Left forelimb (tissue), 1 donor: Measurements from ENCODE around the gene TAS2R46.
"Not testable (repeated sequence)": the region's sequence is repeated elsewhere in the genome, so short reads cannot be mapped to it uniquely, and the experiment has no call there.

ENCODE experiments used
- DNase-seq: peaks from one replicate; pipeline ENCODE4 v3.0.0-alpha.2; 2018; ENCODE audit warnings: low spot score

Gene TAS2R46

GRCh38 chr12:11033959-11034358, 28.1 kb downstream of the TAS2R46 start:
- not testable (repeated sequence) for DNase-seq

- DNase-seq: no peak
These were observed 30.8 kb downstream of the TAS2R46 start, which contains the start of gene TAS2R31 for GRCh38 chr12:11031307-11031706. TAS2R31 (minus strand) TSS chr12:11031407; CDS start chr12:11031335, 72 bp downstream.

DNA sequence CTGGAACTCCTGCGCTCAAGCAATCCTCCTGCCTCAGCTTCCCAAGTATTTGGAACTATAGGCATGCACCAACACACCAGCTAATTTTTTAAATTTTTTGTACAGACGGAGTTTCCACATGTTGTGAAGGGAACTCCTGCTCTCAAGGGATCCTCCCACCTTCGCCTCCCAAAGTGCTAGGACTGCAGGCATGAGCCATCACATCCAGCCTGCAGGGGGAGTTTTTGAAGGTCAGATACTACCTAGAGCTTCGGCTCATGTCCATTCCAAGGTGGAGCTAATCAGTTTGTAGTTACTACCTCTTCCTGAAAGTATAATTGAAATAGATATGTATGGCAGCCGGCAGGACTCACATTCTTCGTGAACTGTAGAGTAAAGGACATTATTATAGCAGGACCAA, 36.0 kb downstream of the TAS2R46 start:
- no peak for DNase-seq

- no peak for DNase-seq
These were observed 38.7 kb downstream of the TAS2R46 start for GRCh38 chr12:11023387-11023786.

- no peak for DNase-seq
These were observed 39.6 kb downstream of the TAS2R46 start, which contains the start of gene TAS2R19 for GRCh38 chr12:11022520-11022919. TAS2R19 (minus strand) TSS chr12:11022620; CDS start chr12:11022571, 49 bp downstream.

- DNase-seq: no peak
These were observed 45.2 kb downstream of the TAS2R46 start for GRCh38 chr12:11016937-11017336.

DNA sequence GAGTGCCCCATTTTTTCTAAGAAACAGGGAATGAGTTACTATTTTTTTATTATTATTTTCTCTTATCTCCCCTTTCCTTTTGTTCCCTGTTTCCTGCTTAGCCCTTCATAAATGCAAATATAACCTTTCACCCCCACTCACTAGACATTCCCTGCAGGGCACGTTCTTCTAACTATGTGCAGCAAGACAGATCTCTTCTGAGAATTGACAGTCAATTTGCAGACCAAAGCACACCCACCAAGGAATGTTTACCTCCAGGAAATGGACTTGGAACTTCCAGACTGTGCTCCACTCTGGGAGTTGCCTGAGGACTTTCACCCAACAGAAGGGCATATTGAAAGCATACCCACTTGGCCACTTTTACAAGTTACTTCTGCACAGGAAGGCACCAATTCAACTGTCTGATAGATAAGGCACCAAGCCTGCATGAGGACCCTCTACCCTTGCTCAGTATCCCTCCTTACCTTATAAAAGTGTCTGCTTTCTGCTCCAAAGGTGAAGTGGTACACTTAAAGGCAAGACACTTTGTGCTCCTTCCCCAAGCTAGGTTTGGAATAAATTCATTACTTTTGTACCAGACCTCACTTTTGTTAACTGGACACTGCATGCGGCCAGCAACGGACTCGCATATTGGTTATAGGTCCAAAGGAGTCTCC, 46.2 kb downstream of the TAS2R46 start:
- DNase-seq: no peak

GRCh38 chr12:11014234-11014633, 47.9 kb downstream of the TAS2R46 start:
- no peak for DNase-seq
